HEK293T (cell line): Measurements from ENCODE around the gene AGRP.

Source experiments
- CTCF ChIA-PET: fragments of 350-600 bp; formaldehyde crosslinking; extraction: SDS; loops from one replicate; lab custom pipeline; 2021; ENCODE audit warnings: antibody characterized with exemption, inconsistent platforms; lab: Yijun Ruan, JAX
- POLR2A ChIA-PET: fragments of 350-600 bp; formaldehyde crosslinking; extraction: SDS; loops from one replicate; lab custom pipeline; 2020; ENCODE audit warnings: antibody characterized with exemption, inconsistent platforms; lab: Yijun Ruan, JAX
- DNase-seq: peaks from one replicate; pipeline ENCODE4 v3.0.0; 2012; ENCODE audit warnings: mixed read lengths; ENCODE audit errors: extremely low spot score
- ARNT ChIP-seq: fragments of 450-650 bp; IDR thresholded peaks from 2 replicates; pipeline ENCODE4 v1.6.1; 2017; ENCODE audit warnings: mild to moderate bottlenecking
- BHLHE40 ChIP-seq: fragments of 450-650 bp; IDR thresholded peaks from 2 replicates; pipeline ENCODE4 v1.6.1; 2016; ENCODE audit warnings: mild to moderate bottlenecking, moderate library complexity, borderline replicate concordance
- CTBP1 ChIP-seq: fragments of 450-650 bp; IDR thresholded peaks from 2 replicates; pipeline ENCODE4 v1.6.1; 2016; ENCODE audit warnings: borderline replicate concordance
- ELF4 ChIP-seq: fragments of 450-650 bp; IDR thresholded peaks from 2 replicates; pipeline ENCODE4 v1.6.1; 2017; ENCODE audit warnings: antibody characterized with exemption
- FOXA1 ChIP-seq: fragments of 450-650 bp; IDR thresholded peaks from 2 replicates; pipeline ENCODE4 v1.6.1; 2016; ENCODE audit warnings: mild to moderate bottlenecking
- FOXK2 ChIP-seq: fragments of 450-650 bp; IDR thresholded peaks from 2 replicates; pipeline ENCODE4 v1.6.1; 2016; ENCODE audit warnings: mild to moderate bottlenecking
- FOXM1 ChIP-seq: fragments of 450-650 bp; IDR thresholded peaks from 2 replicates; pipeline ENCODE4 v1.6.1; 2017; ENCODE audit warnings: mild to moderate bottlenecking, borderline replicate concordance
- HDGF ChIP-seq: fragments of 450-650 bp; IDR thresholded peaks from 2 replicates; pipeline ENCODE4 v1.6.1; 2017; ENCODE audit warnings: antibody characterized with exemption, borderline replicate concordance
- L3MBTL2 ChIP-seq: fragments of 450-650 bp; conservative IDR thresholded peaks from 2 replicates; pipeline ENCODE4 v1.6.1; 2016; ENCODE audit warnings: mild to moderate bottlenecking
- LEF1 ChIP-seq: fragments of 450-650 bp; IDR thresholded peaks from 2 replicates; pipeline ENCODE4 v1.6.1; 2017; ENCODE audit warnings: mild to moderate bottlenecking, borderline replicate concordance
- NFRKB ChIP-seq: fragments of 450-650 bp; IDR thresholded peaks from 2 replicates; pipeline ENCODE4 v1.6.1; 2016; ENCODE audit warnings: mild to moderate bottlenecking, moderate library complexity
- PKNOX1 ChIP-seq: fragments of 450-650 bp; IDR thresholded peaks from 2 replicates; pipeline ENCODE4 v1.6.1; 2016
- SP1 ChIP-seq: fragments of 450-650 bp; IDR thresholded peaks from 2 replicates; pipeline ENCODE4 v1.6.1; 2017
- SUZ12 ChIP-seq: fragments of 450-650 bp; IDR thresholded peaks from 2 replicates; pipeline ENCODE4 v1.6.1; 2016; ENCODE audit warnings: mild to moderate bottlenecking
- TARDBP ChIP-seq: fragments of 450-650 bp; IDR thresholded peaks from 2 replicates; pipeline ENCODE4 v1.6.1; 2016
- ZNF384 ChIP-seq: fragments of 450-650 bp; IDR thresholded peaks from 2 replicates; pipeline ENCODE4 v1.6.1; 2016

The AGRP gene

GRCh38 chr16:67438824-67439393 is 44.4 kb downstream of the AGRP start:
- ChIA-PET POLR2A (no interaction called here), CTCF (interaction anchor here (1.4 kb wide), 1 partner anchor 9 kb away, joined by 3 read pairs; no protein-coding TSS in a partner anchor)

GRCh38 chr16:67438098-67438791 is 45.1 kb downstream of the AGRP start:
- DNase-seq, result no peak
- ChIA-PET POLR2A (no interaction called here), CTCF (interaction anchor here (1.4 kb wide), 1 partner anchor 10 kb away, joined by 3 read pairs; no protein-coding TSS in a partner anchor)
- no peak for TF ChIP-seq SUZ12
- TF ChIP-seq LEF1, result no peak
- no peak for TF ChIP-seq NFRKB
- TF ChIP-seq L3MBTL2, result no peak
- TF ChIP-seq SP1, result no peak
- TF ChIP-seq ZNF384, result no peak
- no peak for TF ChIP-seq TARDBP

More at GRCh38 chr16:67438824-67439393, 44.4 kb downstream of the AGRP start:
- no peak for TF ChIP-seq ARNT
- TF ChIP-seq PKNOX1, result no peak
- no peak for TF ChIP-seq ELF4
- TF ChIP-seq FOXM1, result no peak
- DNase-seq, result no peak

- CTCF ChIA-PET, result interaction anchor here (1.4 kb wide), 1 partner anchor 10 kb away, joined by 3 read pairs; no protein-coding TSS in a partner anchor
- no peak for TF ChIP-seq FOXK2
- TF ChIP-seq FOXM1, result no peak
- TF ChIP-seq HDGF, result no peak
- no peak for TF ChIP-seq NFRKB
- TF ChIP-seq PKNOX1, result no peak
- no peak for TF ChIP-seq SP1
- TF ChIP-seq FOXA1, result no peak
- no peak for TF ChIP-seq ELF4
- POLR2A ChIA-PET, result no interaction called here
- no peak for DNase-seq
These were observed 45.8 kb downstream of the AGRP start for GRCh38 chr16:67437513-67437912.

GRCh38 chr16:67436640-67437193 is 46.6 kb downstream of the AGRP start:
- TF ChIP-seq SUZ12, result no peak
- TF ChIP-seq SP1, result no peak
- no peak for TF ChIP-seq ZNF384
- TF ChIP-seq TARDBP, result no peak
- no peak for TF ChIP-seq BHLHE40
- TF ChIP-seq L3MBTL2, result no peak
- no peak for TF ChIP-seq CTBP1
- no peak for TF ChIP-seq FOXA1
- TF ChIP-seq LEF1, result no peak
- ChIA-PET POLR2A (no interaction called here), CTCF (interaction anchor here (0.6 kb wide), 1 partner anchor 64 kb away, joined by 3 read pairs; no protein-coding TSS in a partner anchor)
- no peak for DNase-seq

GRCh38 chr16:67435758-67436164 is 47.6 kb downstream of the AGRP start:
- ChIA-PET CTCF (interaction anchor here (0.6 to 1.0 kb wide), 3 partner anchors 10 to 63 kb away, joined by 3 read pairs; no protein-coding TSS in a partner anchor), POLR2A (no interaction called here)
- TF ChIP-seq L3MBTL2, result no peak
- TF ChIP-seq ELF4, result no peak
- TF ChIP-seq TARDBP, result no peak
- no peak for TF ChIP-seq ZNF384
- no peak for TF ChIP-seq ARNT
- no peak for DNase-seq

- TF ChIP-seq CTBP1 (no peak), NFRKB (no peak), LEF1 (no peak), BHLHE40 (no peak), L3MBTL2 (no peak), TARDBP (no peak), ELF4 (no peak), ZNF384 (no peak), SUZ12 (no peak), FOXK2 (no peak), FOXA1 (no peak), FOXM1 (no peak), PKNOX1 (no peak)
- no peak for DNase-seq
- ChIA-PET CTCF (interaction anchor here (1.1 kb wide), 1 partner anchor 13 kb away, joined by 5 read pairs; no protein-coding TSS in a partner anchor), POLR2A (no interaction called here)
These were observed 50.1 kb downstream of the AGRP start for GRCh38 chr16:67433131-67433719.
